ENCODE results near the gene SMYD3.
A peak's percentile ranks its signal among the peaks of the same experiment; 100 is the strongest.

DNA sequence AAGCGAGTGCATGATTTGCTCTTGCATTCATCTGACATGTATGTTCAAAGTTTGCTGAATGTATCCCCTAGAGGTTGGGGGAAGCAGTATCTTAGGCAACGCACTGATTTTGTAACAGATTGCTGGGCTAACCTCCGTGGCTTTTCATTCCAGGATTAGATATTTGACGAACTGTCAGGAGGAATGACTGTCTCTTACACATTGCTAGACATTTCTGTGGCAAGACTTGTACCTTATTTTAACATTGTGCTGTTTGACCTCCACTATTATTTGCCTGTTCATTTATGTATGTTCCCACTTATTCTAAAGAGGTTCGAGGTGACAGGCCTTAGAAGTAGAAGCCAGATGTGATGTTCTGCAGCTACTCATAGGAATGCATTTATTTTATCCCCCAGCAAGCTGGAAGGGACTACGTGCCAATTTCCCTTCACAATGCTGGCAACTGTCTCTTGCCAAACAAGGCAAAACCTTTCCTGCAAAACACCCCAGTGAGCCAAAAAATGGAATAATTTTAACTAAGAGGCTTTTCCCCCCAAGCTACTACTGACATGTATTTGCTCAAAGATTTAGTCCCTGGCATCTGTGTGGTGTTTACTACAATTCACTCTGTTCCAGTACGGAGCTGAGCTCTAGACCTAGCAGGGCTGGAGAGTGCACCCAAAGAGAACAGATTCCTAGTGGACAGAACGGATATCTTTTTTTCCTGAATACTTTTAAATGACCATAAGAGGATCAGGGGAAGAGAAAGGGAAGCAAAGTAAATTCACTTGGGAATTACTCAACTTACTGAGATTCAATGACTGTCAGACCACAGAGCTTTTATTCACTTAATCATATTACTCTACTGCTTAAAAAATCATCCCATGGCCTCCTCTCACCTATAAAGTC is 646.2 kb downstream of the SMYD3 start:
- TF ChIP-seq, protein P1, sequence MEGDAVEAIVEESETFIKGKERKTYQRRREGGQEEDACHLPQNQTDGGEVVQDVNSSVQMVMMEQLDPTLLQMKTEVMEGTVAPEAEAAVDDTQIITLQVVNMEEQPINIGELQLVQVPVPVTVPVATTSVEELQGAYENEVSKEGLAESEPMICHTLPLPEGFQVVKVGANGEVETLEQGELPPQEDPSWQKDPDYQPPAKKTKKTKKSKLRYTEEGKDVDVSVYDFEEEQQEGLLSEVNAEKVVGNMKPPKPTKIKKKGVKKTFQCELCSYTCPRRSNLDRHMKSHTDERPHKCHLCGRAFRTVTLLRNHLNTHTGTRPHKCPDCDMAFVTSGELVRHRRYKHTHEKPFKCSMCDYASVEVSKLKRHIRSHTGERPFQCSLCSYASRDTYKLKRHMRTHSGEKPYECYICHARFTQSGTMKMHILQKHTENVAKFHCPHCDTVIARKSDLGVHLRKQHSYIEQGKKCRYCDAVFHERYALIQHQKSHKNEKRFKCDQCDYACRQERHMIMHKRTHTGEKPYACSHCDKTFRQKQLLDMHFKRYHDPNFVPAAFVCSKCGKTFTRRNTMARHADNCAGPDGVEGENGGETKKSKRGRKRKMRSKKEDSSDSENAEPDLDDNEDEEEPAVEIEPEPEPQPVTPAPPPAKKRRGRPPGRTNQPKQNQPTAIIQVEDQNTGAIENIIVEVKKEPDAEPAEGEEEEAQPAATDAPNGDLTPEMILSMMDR (IDR thresholded peaks at IDR 0.05; ENCODE audit: poor library complexity, severe bottlenecking): no peak
- no peak for TF ChIP-seq MXI1 (conservative IDR thresholded peaks at IDR 0.05; ENCODE audit: poor library complexity, severe bottlenecking)
- TF ChIP-seq EZH2 (IDR thresholded peaks at IDR 0.05; ENCODE audit: borderline replicate concordance, insufficient read depth, low read length, poor library complexity, severe bottlenecking): no peak
- no peak for TF ChIP-seq TAF1 (IDR thresholded peaks at IDR 0.05; ENCODE audit: low read depth)
- TF ChIP-seq POLR2AphosphoS5 (IDR thresholded peaks at IDR 0.05): peak; percentile 74
- TF ChIP-seq EP300 (conservative IDR thresholded peaks at IDR 0.05; ENCODE audit: poor library complexity, severe bottlenecking): peak; percentile 87
- TF ChIP-seq RAD21 (conservative IDR thresholded peaks at IDR 0.05): peak; percentile 38
- TF ChIP-seq, protein P2, sequence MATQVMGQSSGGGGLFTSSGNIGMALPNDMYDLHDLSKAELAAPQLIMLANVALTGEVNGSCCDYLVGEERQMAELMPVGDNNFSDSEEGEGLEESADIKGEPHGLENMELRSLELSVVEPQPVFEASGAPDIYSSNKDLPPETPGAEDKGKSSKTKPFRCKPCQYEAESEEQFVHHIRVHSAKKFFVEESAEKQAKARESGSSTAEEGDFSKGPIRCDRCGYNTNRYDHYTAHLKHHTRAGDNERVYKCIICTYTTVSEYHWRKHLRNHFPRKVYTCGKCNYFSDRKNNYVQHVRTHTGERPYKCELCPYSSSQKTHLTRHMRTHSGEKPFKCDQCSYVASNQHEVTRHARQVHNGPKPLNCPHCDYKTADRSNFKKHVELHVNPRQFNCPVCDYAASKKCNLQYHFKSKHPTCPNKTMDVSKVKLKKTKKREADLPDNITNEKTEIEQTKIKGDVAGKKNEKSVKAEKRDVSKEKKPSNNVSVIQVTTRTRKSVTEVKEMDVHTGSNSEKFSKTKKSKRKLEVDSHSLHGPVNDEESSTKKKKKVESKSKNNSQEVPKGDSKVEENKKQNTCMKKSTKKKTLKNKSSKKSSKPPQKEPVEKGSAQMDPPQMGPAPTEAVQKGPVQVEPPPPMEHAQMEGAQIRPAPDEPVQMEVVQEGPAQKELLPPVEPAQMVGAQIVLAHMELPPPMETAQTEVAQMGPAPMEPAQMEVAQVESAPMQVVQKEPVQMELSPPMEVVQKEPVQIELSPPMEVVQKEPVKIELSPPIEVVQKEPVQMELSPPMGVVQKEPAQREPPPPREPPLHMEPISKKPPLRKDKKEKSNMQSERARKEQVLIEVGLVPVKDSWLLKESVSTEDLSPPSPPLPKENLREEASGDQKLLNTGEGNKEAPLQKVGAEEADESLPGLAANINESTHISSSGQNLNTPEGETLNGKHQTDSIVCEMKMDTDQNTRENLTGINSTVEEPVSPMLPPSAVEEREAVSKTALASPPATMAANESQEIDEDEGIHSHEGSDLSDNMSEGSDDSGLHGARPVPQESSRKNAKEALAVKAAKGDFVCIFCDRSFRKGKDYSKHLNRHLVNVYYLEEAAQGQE (IDR thresholded peaks at IDR 0.05; ENCODE audit: borderline replicate concordance): no peak

All from neural cell (in vitro differentiated cells).